Measurements from ENCODE around the gene NCEH1. TPM values are rescaled to one million over a fixed set of nuclear protein-coding genes. Genes with fewer than 3 reads are reported as not detected.
A peak's percentile ranks its signal among the peaks of the same experiment; 100 is the strongest.

NCEH1 gene
- total and polyA plus RNA-seq, 2 of the 13 experiments (the other 11 are each of a cell fraction or from before 2014, with no cell fraction given) = 12.9 to 21.4 TPM

DNA sequence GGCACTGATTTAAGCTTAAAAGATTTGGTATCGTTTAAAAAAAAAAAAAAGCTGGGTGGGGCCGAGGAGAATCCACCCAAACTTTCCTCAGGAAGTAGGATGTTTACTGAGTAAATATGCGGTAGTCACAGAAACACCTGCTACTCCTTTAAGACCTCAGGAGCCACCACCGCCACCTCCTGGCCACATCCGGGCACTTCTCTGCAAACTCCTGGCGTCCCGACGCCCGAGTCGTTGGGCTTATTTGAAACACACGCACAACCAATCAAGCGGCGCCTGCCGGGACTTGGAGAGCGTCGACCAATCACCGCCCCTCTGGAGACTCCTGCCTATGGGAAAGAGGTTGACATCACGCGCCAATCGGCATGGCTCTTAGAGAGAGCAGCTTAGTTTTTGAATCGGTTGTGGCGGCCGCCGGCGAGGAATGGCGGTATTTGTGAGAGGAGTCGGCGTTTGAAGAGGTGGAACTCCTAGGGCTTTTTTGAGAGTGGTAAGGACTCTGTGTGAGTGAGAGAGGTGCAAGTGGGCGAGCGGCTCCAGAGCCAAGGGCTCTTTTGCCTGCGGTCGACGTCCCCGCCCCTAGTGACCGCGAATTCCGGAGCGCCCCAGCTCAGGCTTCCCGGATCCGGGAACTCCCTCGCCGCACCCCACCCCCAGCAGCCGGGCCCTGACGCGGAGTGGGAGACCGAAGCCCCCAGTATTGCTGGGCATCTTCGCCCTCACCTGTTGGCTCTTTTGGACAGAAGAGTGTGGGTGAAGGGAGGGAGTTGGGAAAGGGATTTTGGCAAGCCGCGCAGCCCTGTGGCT, 39.7 kb upstream of the NCEH1 start, which contains the start of gene ECT2 (continued):
- TF ChIP-seq, protein P1, sequence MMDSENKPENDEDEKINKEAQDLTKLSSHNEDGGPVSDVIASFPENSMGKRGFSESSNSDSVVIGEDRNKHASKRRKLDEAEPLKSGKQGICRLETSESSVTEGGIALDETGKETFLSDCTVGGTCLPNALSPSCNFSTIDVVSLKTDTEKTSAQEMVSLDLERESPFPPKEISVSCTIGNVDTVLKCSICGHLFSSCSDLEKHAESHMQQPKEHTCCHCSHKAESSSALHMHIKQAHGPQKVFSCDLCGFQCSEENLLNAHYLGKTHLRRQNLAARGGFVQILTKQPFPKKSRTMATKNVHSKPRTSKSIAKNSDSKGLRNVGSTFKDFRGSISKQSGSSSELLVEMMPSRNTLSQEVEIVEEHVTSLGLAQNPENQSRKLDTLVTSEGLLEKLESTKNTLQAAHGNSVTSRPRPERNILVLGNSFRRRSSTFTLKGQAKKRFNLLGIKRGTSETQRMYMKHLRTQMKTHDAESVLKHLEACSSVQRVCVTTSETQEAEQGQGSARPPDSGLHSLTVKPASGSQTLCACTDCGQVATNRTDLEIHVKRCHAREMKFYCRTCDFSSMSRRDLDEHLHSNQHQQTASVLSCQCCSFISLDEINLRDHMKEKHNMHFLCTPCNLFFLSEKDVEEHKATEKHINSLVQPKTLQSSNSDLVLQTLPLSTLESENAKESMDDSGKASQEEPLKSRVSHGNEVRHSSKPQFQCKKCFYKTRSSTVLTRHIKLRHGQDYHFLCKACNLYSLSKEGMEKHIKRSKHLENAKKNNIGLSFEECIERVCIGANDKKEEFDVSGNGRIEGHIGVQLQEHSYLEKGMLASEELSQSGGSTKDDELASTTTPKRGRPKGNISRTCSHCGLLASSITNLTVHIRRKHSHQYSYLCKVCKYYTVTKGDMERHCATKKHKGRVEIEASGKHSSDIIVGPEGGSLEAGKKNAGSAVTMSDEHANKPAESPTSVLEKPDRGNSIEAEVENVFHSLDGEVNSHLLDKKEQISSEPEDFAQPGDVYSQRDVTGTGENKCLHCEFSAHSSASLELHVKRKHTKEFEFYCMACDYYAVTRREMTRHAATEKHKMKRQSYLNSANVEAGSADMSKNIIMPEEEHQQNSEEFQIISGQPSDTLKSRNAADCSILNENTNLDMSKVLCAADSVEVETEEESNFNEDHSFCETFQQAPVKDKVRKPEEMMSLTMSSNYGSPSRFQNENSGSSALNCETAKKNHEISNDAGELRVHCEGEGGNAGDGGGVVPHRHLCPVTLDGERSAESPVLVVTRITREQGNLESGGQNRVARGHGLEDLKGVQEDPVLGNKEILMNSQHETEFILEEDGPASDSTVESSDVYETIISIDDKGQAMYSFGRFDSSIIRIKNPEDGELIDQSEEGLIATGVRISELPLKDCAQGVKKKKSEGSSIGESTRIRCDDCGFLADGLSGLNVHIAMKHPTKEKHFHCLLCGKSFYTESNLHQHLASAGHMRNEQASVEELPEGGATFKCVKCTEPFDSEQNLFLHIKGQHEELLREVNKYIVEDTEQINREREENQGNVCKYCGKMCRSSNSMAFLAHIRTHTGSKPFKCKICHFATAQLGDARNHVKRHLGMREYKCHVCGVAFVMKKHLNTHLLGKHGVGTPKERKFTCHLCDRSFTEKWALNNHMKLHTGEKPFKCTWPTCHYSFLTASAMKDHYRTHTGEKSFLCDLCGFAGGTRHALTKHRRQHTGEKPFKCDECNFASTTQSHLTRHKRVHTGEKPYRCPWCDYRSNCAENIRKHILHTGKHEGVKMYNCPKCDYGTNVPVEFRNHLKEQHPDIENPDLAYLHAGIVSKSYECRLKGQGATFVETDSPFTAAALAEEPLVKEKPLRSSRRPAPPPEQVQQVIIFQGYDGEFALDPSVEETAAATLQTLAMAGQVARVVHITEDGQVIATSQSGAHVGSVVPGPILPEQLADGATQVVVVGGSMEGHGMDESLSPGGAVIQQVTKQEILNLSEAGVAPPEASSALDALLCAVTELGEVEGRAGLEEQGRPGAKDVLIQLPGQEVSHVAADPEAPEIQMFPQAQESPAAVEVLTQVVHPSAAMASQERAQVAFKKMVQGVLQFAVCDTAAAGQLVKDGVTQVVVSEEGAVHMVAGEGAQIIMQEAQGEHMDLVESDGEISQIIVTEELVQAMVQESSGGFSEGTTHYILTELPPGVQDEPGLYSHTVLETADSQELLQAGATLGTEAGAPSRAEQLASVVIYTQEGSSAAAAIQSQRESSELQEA (CRISPR knock-in tag; IDR thresholded peaks at IDR 0.05; ENCODE audit: not compliant biosample characterization) = no peak
- TF ChIP-seq CBX5 (CRISPR knock-in tag; IDR thresholded peaks at IDR 0.05; ENCODE audit: borderline replicate concordance) = no peak; the same call in 1 of the 2 replicates
- TF ChIP-seq, protein P2, sequence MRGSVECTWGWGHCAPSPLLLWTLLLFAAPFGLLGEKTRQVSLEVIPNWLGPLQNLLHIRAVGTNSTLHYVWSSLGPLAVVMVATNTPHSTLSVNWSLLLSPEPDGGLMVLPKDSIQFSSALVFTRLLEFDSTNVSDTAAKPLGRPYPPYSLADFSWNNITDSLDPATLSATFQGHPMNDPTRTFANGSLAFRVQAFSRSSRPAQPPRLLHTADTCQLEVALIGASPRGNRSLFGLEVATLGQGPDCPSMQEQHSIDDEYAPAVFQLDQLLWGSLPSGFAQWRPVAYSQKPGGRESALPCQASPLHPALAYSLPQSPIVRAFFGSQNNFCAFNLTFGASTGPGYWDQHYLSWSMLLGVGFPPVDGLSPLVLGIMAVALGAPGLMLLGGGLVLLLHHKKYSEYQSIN (CRISPR knock-in tag; IDR thresholded peaks at IDR 0.05; ENCODE audit: borderline replicate concordance) = no peak
- TF ChIP-seq, protein P3, sequence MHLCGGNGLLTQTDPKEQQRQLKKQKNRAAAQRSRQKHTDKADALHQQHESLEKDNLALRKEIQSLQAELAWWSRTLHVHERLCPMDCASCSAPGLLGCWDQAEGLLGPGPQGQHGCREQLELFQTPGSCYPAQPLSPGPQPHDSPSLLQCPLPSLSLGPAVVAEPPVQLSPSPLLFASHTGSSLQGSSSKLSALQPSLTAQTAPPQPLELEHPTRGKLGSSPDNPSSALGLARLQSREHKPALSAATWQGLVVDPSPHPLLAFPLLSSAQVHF (CRISPR knock-in tag; IDR thresholded peaks at IDR 0.05) = no peak
- peak; percentile 51 for TF ChIP-seq RCOR2 (CRISPR knock-in tag; IDR thresholded peaks at IDR 0.05)
- 0 out of 2 replicates have a peak, but pooled peaks have one; percentile 51 for TF ChIP-seq KAT7 (CRISPR knock-in tag; IDR thresholded peaks at IDR 0.05; ENCODE audit: borderline replicate concordance)
- TF ChIP-seq TEAD3 (CRISPR knock-in tag; optimal IDR thresholded peaks at IDR 0.05; ENCODE audit: borderline replicate concordance) = no peak
- no peak for TF ChIP-seq CC2D1A (CRISPR knock-in tag; IDR thresholded peaks at IDR 0.05)
- TF ChIP-seq ZNF792 (CRISPR knock-in tag; IDR thresholded peaks at IDR 0.05) = no peak
- TF ChIP-seq, protein P4, sequence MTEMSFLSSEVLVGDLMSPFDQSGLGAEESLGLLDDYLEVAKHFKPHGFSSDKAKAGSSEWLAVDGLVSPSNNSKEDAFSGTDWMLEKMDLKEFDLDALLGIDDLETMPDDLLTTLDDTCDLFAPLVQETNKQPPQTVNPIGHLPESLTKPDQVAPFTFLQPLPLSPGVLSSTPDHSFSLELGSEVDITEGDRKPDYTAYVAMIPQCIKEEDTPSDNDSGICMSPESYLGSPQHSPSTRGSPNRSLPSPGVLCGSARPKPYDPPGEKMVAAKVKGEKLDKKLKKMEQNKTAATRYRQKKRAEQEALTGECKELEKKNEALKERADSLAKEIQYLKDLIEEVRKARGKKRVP (CRISPR knock-in tag; IDR thresholded peaks at IDR 0.05) = peak in 1 of 2 experiments; percentile 43; a peak in 1 of 4 replicates
- TF ChIP-seq EEA1 (CRISPR knock-in tag; IDR thresholded peaks at IDR 0.05; ENCODE audit: borderline replicate concordance) = no peak
- no peak for TF ChIP-seq RFX1 (IDR thresholded peaks at IDR 0.05)
- TF ChIP-seq ZNF282 (IDR thresholded peaks at IDR 0.05; ENCODE audit: partially characterized antibody) = no peak
- TF ChIP-seq U2AF1 (optimal IDR thresholded peaks at IDR 0.05; ENCODE audit: low read depth, low read length) = peak; percentile 43
- TF ChIP-seq ZNF124 (CRISPR knock-in tag; IDR thresholded peaks at IDR 0.05) = no peak
- no peak for TF ChIP-seq NBN (conservative IDR thresholded peaks at IDR 0.05)
- TF ChIP-seq, protein P5, sequence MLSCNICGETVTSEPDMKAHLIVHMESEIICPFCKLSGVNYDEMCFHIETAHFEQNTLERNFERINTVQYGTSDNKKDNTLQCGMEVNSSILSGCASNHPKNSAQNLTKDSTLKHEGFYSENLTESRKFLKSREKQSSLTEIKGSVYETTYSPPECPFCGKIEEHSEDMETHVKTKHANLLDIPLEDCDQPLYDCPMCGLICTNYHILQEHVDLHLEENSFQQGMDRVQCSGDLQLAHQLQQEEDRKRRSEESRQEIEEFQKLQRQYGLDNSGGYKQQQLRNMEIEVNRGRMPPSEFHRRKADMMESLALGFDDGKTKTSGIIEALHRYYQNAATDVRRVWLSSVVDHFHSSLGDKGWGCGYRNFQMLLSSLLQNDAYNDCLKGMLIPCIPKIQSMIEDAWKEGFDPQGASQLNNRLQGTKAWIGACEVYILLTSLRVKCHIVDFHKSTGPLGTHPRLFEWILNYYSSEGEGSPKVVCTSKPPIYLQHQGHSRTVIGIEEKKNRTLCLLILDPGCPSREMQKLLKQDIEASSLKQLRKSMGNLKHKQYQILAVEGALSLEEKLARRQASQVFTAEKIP (CRISPR knock-in tag; IDR thresholded peaks at IDR 0.05; ENCODE audit: borderline replicate concordance) = no peak
